Mucosa of rectum (tissue), 2 donors: ENCODE measurements around the gene ZBTB1.
A peak's percentile ranks its signal among the peaks of the same experiment; 100 is the strongest.

Source experiments
- H3K27ac ChIP-seq, 2 donors: one replicate each; pipeline ENCODE4 v1.7.0; 2013; ENCODE audit warnings: inconsistent platforms in 2 of 2, low read depth in 2 of 2, low read length in 2 of 2
- H3K27me3 ChIP-seq, 2 donors: one replicate each; pipeline ENCODE4 v1.7.0; 2013; ENCODE audit warnings: low read length in 2 of 2; ENCODE audit not compliant: control insufficient read depth in 2 of 2, insufficient read depth in 2 of 2
- H3K36me3 ChIP-seq, 2 donors: one replicate each; pipeline ENCODE4 v1.7.0; 2013; ENCODE audit warnings: low read length in 2 of 2; ENCODE audit not compliant: control insufficient read depth in 2 of 2, insufficient read depth in 2 of 2
- H3K4me1 ChIP-seq, 2 donors: one replicate each; pipeline ENCODE4 v1.7.0; 2013; ENCODE audit warnings: low read length in 2 of 2, mild to moderate bottlenecking in 1 of 2; ENCODE audit not compliant: control insufficient read depth in 2 of 2, insufficient read depth in 2 of 2
- H3K4me3 ChIP-seq, 2 donors: one replicate each; pipeline ENCODE4 v1.7.0; 2013; ENCODE audit warnings: low read length in 2 of 2
- H3K9ac ChIP-seq, 2 donors: one replicate each; pipeline ENCODE4 v1.7.0; 2013; ENCODE audit warnings: low read length in 2 of 2, low read depth in 1 of 2, mild to moderate bottlenecking in 1 of 2
- H3K9me3 ChIP-seq, 2 donors: one replicate each; pipeline ENCODE4 v1.7.0; 2013; ENCODE audit warnings: low read length in 2 of 2; ENCODE audit not compliant: control insufficient read depth in 2 of 2
- donor health status: healthy.
- donor health status: Normal muscosa, but diverticular disease.

ZBTB1 gene

DNA sequence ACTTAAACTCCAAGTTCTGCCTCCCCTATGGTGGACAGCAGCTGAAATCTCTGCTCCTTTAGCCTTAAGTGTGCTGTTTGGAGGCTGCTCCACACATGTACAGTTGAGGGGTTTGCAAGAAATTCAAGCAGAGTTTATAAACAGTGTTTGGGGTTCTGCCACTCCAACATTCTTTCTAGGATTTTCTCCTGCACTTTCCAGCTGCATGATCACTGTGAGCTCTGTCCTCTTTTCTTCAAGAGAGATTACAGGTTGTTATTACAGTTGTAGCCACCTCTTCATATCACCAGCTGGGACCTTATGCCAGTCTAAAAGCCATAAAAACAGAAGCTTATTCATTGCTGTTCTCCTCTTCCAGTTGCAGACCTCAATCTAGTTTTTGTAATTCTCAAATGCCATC is 9.3 kb upstream of the ZBTB1 start:
- Histone ChIP-seq H3K9me3 (no peaks in the 10 kb centered on the region), H3K27me3 (no peaks in the 10 kb centered on the region), H3K27ac (no peak overlapping the region), H3K9ac (no peak overlapping the region), H3K4me3 (no peak overlapping the region), H3K36me3 (peaks cover 0 to 2% of the 10 kb centered on the region in 2 donors), H3K4me1 (no peaks in the 10 kb centered on the region)

DNA sequence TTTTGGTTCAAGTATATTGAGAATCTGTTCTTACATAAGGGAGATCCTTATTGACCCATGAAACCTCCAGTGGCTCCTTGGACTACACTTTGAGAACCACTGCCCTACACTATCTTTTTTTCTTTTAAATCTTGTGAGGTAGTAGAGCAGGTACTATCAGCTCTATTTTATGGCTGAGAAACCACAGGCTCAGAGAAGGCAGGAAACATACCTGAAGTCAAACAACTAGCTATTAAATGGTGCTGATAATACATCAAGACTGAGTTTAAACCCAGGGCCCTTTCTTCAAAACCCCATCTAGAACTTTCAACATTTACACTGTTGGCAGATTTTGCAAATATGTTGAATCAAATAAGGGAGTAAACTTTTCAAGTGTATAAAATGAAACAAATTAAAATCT is 7.8 kb upstream of the ZBTB1 start:
- no peaks in the 10 kb centered on the region for H3K9me3 ChIP-seq
- H3K27me3 ChIP-seq: no peaks in the 10 kb centered on the region
- no peak overlapping the region for H3K4me3 ChIP-seq
- no peak overlapping the region for H3K27ac ChIP-seq
- peaks cover 0 to 1% of the 10 kb centered on the region in 2 donors for H3K36me3 ChIP-seq
- peaks cover 6 to 8% of the 10 kb centered on the region in 2 donors for H3K4me1 ChIP-seq
- H3K9ac ChIP-seq: no peak overlapping the region

DNA sequence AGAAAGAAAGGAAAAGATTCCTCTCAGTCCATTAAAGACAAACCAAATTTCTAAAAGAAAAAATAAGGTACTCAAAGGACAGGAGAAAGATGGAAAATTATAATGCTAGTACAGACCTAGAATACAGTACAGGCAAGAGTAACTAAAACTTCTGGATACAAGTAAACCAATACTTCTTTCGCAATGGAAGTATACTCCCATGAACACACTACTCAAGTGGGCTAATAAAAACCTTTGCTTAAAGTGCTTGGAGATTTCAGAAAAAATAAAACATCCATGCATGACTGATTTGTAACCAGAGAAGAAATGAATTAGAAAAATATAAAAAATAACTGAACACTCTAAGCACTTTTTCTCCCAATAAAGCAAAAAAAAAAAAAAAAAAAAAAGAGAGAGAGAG is 4.5 kb upstream of the ZBTB1 start:
- H3K9ac ChIP-seq: no peak overlapping the region
- H3K4me1 ChIP-seq: peaks cover 16 to 20% of the 10 kb centered on the region in 2 donors
- H3K27ac ChIP-seq: no peak overlapping the region
- no peaks in the 10 kb centered on the region for H3K9me3 ChIP-seq
- no peaks in the 10 kb centered on the region for H3K36me3 ChIP-seq
- no peaks in the 10 kb centered on the region for H3K27me3 ChIP-seq
- H3K4me3 ChIP-seq: no peak overlapping the region

DNA sequence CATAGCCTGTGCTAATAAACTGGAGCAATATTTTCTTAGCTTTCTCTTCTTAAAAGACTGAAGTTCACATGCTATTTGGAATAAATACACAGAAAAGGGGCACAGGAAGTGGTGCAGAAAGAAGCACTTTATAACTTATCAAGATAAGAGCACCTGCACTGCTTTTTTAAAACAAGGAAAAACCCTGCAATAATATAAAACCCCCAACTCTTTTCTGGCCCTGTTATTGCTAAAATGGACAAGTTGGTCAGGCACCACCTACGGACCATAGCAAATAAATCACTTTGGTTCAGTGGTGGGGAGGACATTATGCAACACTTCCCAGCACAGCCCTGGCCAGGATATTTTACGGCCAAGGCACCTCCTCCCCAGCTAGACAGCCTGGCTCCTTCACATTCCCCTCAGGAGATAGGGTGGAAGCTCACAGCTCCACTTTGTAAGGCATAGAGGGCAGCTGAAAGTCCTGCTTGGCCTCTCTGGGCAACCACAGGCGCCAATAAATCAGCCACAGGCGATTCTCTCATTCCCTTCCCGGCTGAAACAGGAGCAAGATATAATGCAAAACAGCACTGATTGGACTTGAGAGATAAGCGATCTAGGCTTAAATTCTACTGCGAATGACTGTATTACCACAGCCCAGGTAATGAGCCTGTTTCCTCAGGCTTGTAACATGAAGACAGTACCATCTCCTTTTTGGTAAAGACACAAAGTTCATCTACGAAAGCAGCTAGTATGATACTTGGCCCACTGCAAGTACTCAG is 3.0 kb upstream of the ZBTB1 start:
- Histone ChIP-seq H3K36me3 (no peaks in the 10 kb centered on the region), H3K4me3 (peak overlapping the region; percentile 77 to 88), H3K9ac (peak overlapping the region; percentile 97 to 98), H3K27ac (peak overlapping the region; percentile 99 to 100), H3K9me3 (no peaks in the 10 kb centered on the region), H3K27me3 (no peaks in the 10 kb centered on the region), H3K4me1 (peaks cover 18 to 22% of the 10 kb centered on the region in 2 donors)

DNA sequence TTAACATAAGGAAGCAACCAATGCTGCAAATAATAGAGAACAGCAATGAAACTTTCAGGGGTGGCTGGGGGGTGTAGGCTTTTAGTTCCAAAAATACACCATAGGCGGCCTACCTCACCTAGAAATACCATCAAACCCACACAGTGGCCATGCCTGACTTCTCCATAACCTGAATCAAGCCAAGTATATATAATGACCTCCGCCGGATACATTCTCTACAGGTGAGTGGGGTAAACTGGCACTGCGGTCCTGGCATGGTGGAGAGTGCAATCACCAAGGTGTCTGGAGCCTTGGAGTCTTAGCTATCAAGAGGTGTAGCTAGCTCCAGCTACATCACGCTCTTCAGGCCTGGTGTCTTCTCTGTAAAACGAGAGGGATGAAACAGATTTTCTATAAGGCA is 2.1 kb upstream of the ZBTB1 start:
- Histone ChIP-seq H3K27ac (peak overlapping the region; percentile 99 to 100), H3K36me3 (no peaks in the 10 kb centered on the region), H3K9me3 (no peaks in the 10 kb centered on the region), H3K27me3 (no peaks in the 10 kb centered on the region), H3K9ac (peak overlapping the region; percentile 97 to 98), H3K4me1 (peaks cover 25% of the 10 kb centered on the region in 2 donors), H3K4me3 (peak overlapping the region; percentile 77 to 88)

DNA sequence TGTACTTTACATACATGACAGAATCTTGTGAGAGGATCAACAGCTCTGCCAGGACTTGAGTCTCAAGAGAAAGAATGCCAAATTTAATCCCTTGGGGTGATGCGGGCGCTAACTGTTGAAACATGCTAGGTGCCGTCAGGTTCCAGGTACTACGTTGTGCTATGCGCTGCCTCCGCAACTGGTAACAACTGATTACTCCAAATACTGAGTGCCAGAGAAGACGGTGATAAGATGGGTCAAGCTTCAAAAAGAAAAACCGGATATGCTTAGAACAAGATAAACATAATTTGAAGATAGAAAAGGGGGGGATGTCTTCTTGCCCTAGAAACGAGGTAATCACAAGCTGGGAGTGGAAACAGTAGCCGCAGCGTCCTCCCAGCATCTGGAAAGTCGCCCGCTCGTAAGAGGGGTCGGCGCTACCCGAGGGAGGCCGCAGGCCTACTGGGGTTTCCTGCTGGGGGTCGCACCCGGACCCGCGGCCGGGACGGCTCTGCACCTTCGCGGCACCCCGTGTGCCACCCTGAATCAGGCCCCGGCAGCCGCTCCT is 1.6 kb upstream of the ZBTB1 start:
- Histone ChIP-seq H3K4me3 (peak overlapping the region; percentile 77 to 88), H3K27ac (peak overlapping the region; percentile 99 to 100), H3K27me3 (no peaks in the 10 kb centered on the region), H3K9ac (peak overlapping the region; percentile 97 to 98), H3K9me3 (no peaks in the 10 kb centered on the region), H3K4me1 (peaks cover 25 to 29% of the 10 kb centered on the region in 2 donors), H3K36me3 (no peaks in the 10 kb centered on the region)

DNA sequence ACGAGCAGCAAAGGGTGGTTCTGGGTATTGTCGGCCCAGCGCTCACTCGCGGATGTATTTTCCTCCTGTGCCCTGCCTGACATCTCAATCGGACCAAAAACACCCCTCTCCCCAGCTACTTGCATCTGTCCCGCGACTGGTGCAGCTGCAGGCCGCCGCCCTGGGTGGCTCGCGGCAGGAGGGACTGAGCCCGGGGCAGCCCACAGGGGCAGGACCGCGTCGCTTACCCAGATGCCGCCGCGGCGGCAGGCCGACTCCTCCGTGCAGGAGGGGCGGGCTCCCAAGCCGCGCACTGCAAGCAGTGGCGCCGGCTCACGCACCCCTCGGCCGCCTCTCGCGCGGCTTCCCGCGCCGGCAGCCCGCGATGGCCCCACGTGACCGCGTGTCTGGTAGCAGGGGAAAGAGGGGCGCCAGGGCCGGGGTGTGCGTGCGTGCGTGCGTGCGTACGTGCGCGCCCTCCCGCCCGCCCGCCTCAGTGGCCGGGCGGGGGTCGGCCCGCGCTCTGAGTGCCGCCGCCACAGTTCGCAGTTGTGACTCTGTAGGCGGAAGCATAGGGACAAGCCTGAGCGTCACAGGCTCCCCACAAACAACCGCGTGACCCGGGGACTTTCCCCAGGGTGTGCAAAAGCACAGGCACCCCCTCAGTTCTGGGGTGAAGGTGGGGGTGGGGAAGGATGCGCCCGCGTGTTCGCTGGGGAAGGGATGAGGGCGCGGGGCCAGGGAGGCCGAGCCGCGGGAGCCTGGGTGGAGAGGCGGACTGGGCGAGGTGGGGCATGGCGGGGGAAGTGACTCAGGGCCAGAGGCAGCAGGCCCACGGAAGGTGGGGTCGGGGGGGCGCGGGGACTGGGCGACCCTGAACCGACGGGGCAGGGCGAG is 898 bp upstream of the ZBTB1 start, which contains the start of gene ZBTB25:
Gene ZBTB25, minus strand, starts transcription at position 405 of the 876 bp plus-strand sequence. CDS start 13,305 bp downstream, outside the sequence.
- Histone ChIP-seq H3K27ac (peak within 1 kb of the TSS; percentile 99 to 100), H3K4me3 (peak within 1 kb of the TSS; percentile 77 to 88), H3K27me3 (no peaks in the 10 kb centered on the region), H3K9ac (peak within 1 kb of the TSS; percentile 97 to 98), H3K9me3 (no peaks in the 10 kb centered on the region), H3K4me1 (peaks cover 25 to 29% of the 10 kb centered on the region in 2 donors), H3K36me3 (no peaks in the 10 kb centered on the region)

DNA sequence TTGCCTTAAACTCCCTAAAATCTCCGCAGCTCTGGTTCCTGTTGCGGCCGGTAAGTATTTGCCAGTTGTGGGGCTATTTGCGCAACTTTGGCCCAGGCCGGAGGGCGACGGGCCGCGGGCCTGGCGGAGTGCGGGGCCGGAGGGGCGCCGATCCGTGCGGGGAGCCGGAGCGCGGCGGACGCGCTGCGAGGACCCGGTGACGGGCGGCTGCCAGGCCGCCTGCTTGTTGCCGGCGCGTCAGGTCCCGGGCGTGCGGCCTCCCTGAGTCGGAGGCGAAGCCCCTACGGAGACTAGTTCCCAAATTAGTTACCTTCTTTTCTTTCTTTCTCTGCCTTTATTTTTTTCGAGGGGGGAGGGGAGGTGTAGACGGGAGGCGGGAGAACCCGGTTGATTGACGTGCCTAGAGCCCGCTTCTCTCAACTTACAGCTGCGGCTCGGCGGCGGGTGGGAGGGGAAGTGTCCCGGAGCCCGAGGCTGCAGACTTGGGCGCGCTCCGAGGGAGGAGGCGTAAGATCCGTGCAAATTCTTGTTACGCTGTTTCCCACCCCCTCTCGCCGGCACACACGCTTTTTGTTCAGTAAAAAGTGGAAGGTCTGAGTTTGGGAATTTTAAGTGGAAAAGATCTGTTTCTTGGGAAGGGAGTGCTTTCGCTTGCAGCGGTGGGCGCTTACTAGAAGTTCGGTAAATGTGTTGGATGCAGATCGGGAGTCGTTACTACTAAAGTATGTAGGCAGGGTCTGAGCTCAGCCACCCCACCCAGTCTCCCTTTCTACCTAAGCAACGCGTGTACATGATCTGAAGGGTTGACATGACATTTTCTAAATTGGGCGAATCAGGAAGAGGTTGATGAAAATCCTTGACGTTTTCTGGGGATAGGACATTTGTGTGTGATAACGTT is 576 bp downstream of the ZBTB1 start:
- Histone ChIP-seq H3K27ac (peak overlapping the region; percentile 99 to 100), H3K36me3 (no peaks in the 10 kb centered on the region), H3K9ac (peak overlapping the region; percentile 92 to 98), H3K4me1 (peaks cover 29 to 30% of the 10 kb centered on the region in 2 donors), H3K4me3 (peak overlapping the region; percentile 77 to 88), H3K9me3 (no peaks in the 10 kb centered on the region), H3K27me3 (no peaks in the 10 kb centered on the region)

DNA sequence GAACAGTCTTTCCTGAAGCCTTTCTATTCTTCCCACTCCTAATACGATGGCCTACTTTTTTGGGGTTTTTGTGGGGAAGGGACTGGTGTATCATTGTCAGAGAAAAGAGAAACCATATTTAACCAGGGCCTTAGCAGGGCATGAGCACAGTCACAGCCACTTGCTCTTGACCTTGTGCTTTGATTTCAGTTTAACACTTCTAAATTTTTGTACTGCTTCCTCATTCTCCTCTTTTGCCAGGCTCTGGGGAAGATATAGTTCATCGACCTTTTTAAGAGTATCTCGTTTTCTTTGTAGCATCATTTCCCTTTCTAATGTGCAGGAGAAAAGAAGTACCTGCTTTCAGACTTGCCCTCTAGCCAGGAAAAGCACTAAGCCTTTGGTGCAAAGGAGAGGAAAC is 2.2 kb downstream of the ZBTB1 start:
- H3K27me3 ChIP-seq: no peaks in the 10 kb centered on the region
- peaks cover 27 to 36% of the 10 kb centered on the region in 2 donors for H3K4me1 ChIP-seq
- H3K4me3 ChIP-seq: peak overlapping the region in 1 of 2 donors; percentile 49
- no peaks in the 10 kb centered on the region for H3K36me3 ChIP-seq
- H3K9ac ChIP-seq: no peak overlapping the region
- H3K27ac ChIP-seq: peak overlapping the region; percentile 7 to 65
- no peaks in the 10 kb centered on the region for H3K9me3 ChIP-seq
